GM18526 (cell line): Measurements from ENCODE around the gene IFT80.

Experiments
- POLR2A ChIP-seq: IDR thresholded peaks from 3 replicates; pipeline ENCODE4 v1.6.1; 2011; ENCODE audit not compliant: insufficient read length; ENCODE audit errors: extremely low read depth

Gene IFT80

GRCh38 chr3:160399125-160400029, at the start of gene IFT80, which contains the start of gene SMC4:
Gene IFT80 (minus strand): TSS chr3:160399225. CDS start chr3:160384600, 14,625 bp downstream.
Gene SMC4 (plus strand): TSS chr3:160399650. CDS start chr3:160400827, 1,177 bp downstream.
- peak; percentile 79 for TF ChIP-seq POLR2A

GRCh38 chr3:160447544-160447943, 48.5 kb upstream of the IFT80 start:
- no peak for TF ChIP-seq POLR2A

GRCh38 chr3:160446522-160447056, 47.6 kb upstream of the IFT80 start:
- TF ChIP-seq POLR2A: no peak

GRCh38 chr3:160445854-160446253, 46.8 kb upstream of the IFT80 start:
- TF ChIP-seq POLR2A: no peak

GRCh38 chr3:160444411-160444810, 45.4 kb upstream of the IFT80 start:
- no peak for TF ChIP-seq POLR2A

- no peak for TF ChIP-seq POLR2A
Observed at GRCh38 chr3:160440687-160441086, 41.7 kb upstream of the IFT80 start.

- TF ChIP-seq POLR2A: no peak
Observed at GRCh38 chr3:160437083-160437455, 38.0 kb upstream of the IFT80 start.

- no peak for TF ChIP-seq POLR2A
Observed at GRCh38 chr3:160435747-160436146, 36.7 kb upstream of the IFT80 start.

- no peak for TF ChIP-seq POLR2A
Observed at GRCh38 chr3:160435095-160435494, 36.1 kb upstream of the IFT80 start.

GRCh38 chr3:160434071-160434470, 35.0 kb upstream of the IFT80 start:
- no peak for TF ChIP-seq POLR2A

- no peak for TF ChIP-seq POLR2A
Observed at GRCh38 chr3:160427832-160428424, 28.9 kb upstream of the IFT80 start.

GRCh38 chr3:160417311-160417710, 18.3 kb upstream of the IFT80 start:
- TF ChIP-seq POLR2A: no peak

- TF ChIP-seq POLR2A: no peak
Observed at GRCh38 chr3:160413613-160414248, 14.7 kb upstream of the IFT80 start.

- TF ChIP-seq POLR2A: no peak
Observed at GRCh38 chr3:160412477-160412876, 13.5 kb upstream of the IFT80 start.

- no peak for TF ChIP-seq POLR2A
Observed at GRCh38 chr3:160409812-160410610, 11.0 kb upstream of the IFT80 start.
